Measurements from ENCODE around the gene CACNA1I. TPM values are rescaled to one million over a fixed set of nuclear protein-coding genes. Genes with fewer than 3 reads are reported as not detected.
"Not testable (repeated sequence)": the region's sequence is repeated elsewhere in the genome, so short reads cannot be mapped to it uniquely, and the experiment has no call there.

CACNA1I gene
- total RNA-seq, 1 experiment from 2014 or later = 0.03 TPM

DNA sequence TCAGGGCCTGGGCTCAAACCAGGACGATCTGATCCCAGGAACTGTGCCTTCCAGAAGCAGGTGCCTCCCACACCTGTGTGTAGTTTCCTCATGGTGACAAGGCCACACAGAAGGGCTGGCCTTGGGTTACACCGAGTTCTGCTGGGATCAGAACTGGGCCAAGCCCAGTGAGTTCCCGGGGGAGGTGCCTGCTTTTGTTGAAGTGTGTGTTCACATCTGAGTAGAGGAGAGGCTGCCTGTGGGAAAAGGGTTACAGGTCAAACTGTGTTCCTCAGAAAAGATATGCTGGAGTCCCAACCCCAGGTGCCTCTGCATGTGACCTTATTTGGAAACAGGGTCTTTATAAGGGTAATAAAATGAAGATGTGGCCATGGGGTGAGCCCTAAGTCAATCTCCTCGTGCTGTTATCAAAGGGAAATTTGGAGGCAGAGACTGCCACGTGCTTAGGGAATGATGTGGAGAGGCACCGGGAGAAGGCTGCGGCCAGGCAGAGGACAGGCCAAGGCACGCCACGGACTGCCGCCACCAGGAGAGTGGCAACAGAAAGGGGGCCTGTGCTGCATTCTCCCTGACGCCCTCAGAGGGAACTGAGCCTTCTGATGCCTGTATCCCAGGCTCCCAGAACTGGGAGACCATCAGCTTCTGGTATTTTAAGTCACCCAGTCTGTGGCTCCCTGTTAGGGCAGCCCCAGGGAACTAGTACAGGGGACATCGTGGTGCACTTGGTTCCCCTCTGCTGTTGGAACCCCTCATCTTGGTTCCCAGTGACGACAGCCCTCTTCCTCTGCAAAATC is 158.8 kb downstream of the CACNA1I start:
- H3K4me1 ChIP-seq (replicated peaks) = no peaks in the 10 kb centered on the region
- no peak overlapping the region for H3K4me3 ChIP-seq
- no peak overlapping the region for H3K27ac ChIP-seq
- no peaks in the 10 kb centered on the region for H3K36me3 ChIP-seq
- no peak for DNase-seq (ENCODE audit: low read depth in 1 of 2, low spot score in 2 of 2)
- H3K27me3 ChIP-seq (replicated peaks) = peaks cover 23% of the 10 kb centered on the region
- H3K9me3 ChIP-seq (replicated peaks) = no peaks in the 10 kb centered on the region

DNA sequence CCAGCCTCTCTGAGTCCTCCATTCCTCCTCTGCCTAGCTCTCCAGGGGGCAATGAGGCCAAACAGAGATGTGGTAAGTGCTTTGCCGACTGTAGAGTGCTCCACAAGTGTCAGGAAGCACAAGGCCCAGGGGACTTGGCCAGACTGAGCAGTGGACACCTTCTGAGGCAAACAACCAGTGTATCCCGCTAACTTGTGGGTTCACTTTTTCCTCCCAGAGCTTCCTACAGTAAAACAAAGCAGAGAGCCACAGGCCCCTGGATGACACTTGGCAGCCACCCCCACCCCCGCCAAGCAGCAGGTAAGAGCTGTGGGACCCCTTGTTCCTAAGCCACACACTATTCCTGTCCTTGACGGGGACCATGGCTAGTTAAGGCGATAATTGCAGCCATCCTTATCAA is 160.9 kb downstream of the CACNA1I start:
- no peaks in the 10 kb centered on the region for H3K4me1 ChIP-seq (replicated peaks)
- no peaks in the 10 kb centered on the region for H3K9me3 ChIP-seq (replicated peaks)
- H3K27ac ChIP-seq = no peak overlapping the region
- no peaks in the 10 kb centered on the region for H3K36me3 ChIP-seq
- no peak for DNase-seq (ENCODE audit: low read depth in 1 of 2, low spot score in 2 of 2)
- H3K4me3 ChIP-seq = no peak overlapping the region
- H3K27me3 ChIP-seq (replicated peaks) = peaks cover 29% of the 10 kb centered on the region

DNA sequence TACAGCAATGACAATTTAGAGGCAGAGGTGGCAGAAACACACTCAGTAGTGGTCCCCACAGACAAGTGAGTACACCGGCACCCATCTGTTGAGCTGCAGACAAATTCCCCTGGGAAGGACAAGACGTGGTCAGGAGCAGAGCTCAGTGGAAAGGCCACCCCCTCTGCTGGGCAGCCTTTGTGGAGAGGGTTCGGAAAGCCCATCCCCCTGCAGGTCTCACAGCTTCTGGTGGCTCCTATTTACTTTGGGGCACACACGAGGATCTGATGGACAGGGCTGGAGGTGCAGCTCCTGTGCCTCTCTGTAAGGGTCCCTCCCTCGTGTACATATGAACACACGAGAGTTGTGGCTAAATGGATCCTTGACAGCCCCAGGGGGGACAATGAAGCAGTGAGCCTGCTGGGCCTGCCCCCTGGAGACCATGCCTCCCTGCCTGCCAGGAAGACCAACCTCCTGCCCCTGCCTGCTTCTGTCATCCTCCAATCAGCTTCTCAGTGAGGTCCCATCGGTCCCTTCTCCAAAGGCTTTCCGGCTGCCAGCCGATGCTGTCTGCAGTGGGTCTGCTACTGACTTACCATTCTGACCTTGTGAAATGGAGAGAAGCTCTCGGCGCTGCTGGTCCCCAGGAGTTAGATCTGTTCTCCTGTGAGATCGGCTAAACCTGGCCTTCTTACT is 161.5 kb downstream of the CACNA1I start:
- Histone ChIP-seq H3K9me3 (replicated peaks) (no peaks in the 10 kb centered on the region), H3K4me1 (replicated peaks) (no peaks in the 10 kb centered on the region), H3K27ac (no peak overlapping the region), H3K36me3 (no peaks in the 10 kb centered on the region), H3K27me3 (replicated peaks) (peaks cover 32% of the 10 kb centered on the region), H3K4me3 (no peak overlapping the region)
- DNase-seq (ENCODE audit: low read depth in 1 of 2, low spot score in 2 of 2) = no peak

DNA sequence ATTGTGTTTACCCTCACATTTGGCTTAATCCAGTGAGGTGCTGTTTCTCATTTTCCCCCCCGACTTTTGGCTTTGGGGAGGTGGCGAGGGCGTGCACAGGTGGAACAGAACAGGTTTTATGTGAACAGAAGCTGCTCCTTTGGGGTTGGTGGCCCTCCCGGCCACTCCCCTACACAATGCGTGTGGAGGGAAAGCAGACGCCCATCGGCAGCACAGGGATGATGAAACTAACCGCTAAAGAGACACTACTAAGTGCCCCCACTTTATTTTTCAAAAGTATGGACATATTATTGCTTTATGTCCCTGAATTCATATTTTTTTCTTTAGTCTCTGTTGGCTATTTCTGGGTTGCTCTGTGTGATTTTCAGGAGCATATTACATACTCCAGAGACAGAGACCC is 162.1 kb downstream of the CACNA1I start:
- H3K36me3 ChIP-seq = no peaks in the 10 kb centered on the region

DNA sequence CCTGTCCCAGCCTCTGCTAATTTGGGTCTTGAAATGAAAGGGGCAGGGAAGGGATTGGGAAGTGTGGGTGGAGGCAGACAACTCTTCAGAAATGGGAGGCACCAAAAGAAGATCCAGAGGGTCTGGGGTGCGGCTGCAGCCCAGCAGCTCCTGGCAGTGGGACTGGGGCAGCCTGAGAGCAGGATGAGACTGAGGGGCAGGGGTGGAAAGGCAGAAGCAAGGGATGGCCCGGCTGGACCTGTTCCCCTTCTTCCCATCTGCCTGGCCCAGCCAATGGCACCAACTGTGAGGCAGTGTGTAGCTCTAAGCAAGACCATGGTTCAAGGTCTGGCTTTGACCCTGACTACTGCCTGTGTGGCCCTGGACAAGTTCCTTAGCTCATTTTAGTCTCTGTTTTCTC is 162.6 kb downstream of the CACNA1I start:
- Histone ChIP-seq H3K27me3 (replicated peaks) (peaks cover 29% of the 10 kb centered on the region), H3K36me3 (no peaks in the 10 kb centered on the region), H3K27ac (no peak overlapping the region)

More for the DNA sequence above, 162.1 kb downstream of the CACNA1I start:
- no peak overlapping the region for H3K27ac ChIP-seq
- DNase-seq (ENCODE audit: low read depth in 1 of 2, low spot score in 2 of 2) = no peak
- H3K27me3 ChIP-seq (replicated peaks) = peaks cover 29% of the 10 kb centered on the region
- no peak overlapping the region for H3K4me3 ChIP-seq
- H3K9me3 ChIP-seq (replicated peaks) = no peaks in the 10 kb centered on the region
- H3K4me1 ChIP-seq (replicated peaks) = no peaks in the 10 kb centered on the region

DNA sequence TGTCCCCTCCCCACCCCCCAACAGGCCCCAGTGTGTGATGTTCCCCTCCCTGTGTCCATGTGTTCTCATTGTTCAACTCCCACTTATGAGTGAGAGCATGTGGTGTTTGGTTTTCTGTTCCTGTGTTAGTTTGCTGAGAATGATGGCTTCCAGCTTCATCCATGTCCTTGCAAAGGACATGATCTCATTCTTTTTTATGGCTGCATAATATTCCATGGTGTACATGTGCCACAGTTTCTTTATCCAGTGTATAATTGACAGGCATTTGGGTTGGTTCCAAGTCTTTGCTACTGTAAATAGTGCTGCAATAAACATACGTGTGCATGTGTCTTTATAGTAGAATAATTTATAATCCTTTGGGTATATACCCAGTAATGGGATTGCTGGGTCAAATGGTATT is 163.5 kb downstream of the CACNA1I start:
- DNase-seq (ENCODE audit: low read depth in 1 of 2, low spot score in 2 of 2); H3K4me1 ChIP-seq (replicated peaks); H3K36me3 ChIP-seq; H3K27ac ChIP-seq; H3K4me3 ChIP-seq; H3K9me3 ChIP-seq (replicated peaks): not testable (repeated sequence)
- H3K27me3 ChIP-seq (replicated peaks) = peaks cover 29% of the 10 kb centered on the region

More for the DNA sequence above, 162.6 kb downstream of the CACNA1I start:
- DNase-seq (ENCODE audit: low read depth in 1 of 2, low spot score in 2 of 2) = no peak
- Histone ChIP-seq H3K9me3 (replicated peaks) (no peaks in the 10 kb centered on the region), H3K4me3 (no peak overlapping the region), H3K4me1 (replicated peaks) (no peaks in the 10 kb centered on the region)

DNA sequence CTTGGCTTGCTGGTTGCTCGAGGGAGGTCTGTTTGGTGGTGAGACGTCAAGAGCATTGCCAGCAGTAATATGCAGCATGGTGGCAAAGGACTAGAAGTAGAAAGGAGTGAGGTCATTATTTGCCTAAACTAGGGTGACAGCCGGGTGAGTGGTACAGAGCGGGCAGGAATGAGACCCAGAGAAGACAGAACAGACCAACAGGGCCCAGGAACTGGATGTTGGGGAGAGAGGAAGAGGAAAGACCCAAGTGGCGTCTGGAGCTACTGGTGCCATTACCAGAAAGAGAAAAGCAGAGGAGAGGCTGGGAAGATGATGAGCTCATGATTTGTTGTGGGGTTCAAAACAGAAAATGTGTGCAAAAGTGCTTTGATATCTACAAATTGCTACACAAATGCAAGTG is 164.3 kb downstream of the CACNA1I start:
- no peak overlapping the region for H3K27ac ChIP-seq
- no peaks in the 10 kb centered on the region for H3K9me3 ChIP-seq (replicated peaks)
- peaks cover 29% of the 10 kb centered on the region for H3K27me3 ChIP-seq (replicated peaks)
- no peak overlapping the region for H3K4me3 ChIP-seq
- no peaks in the 10 kb centered on the region for H3K36me3 ChIP-seq
- no peaks in the 10 kb centered on the region for H3K4me1 ChIP-seq (replicated peaks)
- no peak for DNase-seq (ENCODE audit: low read depth in 1 of 2, low spot score in 2 of 2)

DNA sequence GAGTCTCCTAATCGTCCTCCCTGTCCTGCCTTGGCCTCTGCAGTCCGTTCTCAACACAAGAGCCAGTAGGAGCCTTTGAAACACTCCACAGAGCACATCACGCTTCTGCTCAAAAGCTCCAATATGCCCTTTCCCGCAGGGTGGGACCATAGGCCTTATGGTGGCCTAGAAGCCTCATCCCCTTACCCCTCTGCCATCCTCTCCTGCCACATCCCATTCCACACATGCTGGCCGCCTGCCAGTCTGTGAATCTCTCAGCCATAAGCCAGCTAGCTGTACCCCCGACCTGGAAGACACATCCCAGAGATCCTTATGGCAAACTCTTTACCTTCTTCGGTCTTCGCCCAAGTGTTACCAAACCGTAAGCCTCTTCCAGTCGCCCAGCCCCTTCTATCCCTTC is 165.2 kb downstream of the CACNA1I start:
- no peak for DNase-seq (ENCODE audit: low read depth in 1 of 2, low spot score in 2 of 2)
- Histone ChIP-seq H3K27me3 (replicated peaks) (peaks cover 29% of the 10 kb centered on the region), H3K9me3 (replicated peaks) (no peaks in the 10 kb centered on the region), H3K27ac (no peak overlapping the region), H3K4me3 (no peak overlapping the region), H3K4me1 (replicated peaks) (no peaks in the 10 kb centered on the region), H3K36me3 (no peaks in the 10 kb centered on the region)

DNA sequence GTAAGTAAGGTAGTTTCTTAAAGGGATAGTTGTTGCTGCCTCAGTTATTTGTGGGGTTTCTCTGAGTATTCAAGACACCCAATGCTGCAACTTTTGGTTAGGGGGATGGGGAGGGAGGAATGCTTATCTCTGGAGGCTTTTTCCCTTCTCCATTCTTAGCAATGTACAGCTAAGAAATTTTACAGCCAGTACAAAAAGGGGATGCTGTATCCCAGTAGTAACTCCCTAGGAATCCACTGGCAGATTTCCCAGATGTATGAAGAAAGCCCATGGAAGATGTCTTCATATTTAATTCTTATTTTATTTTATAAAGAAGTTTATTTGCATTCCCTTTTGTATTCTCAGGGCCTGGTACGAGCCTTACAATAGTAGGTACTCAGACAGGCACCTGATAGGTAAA is 168.2 kb downstream of the CACNA1I start:
- Histone ChIP-seq H3K36me3 (no peaks in the 10 kb centered on the region), H3K9me3 (replicated peaks) (no peaks in the 10 kb centered on the region), H3K27me3 (replicated peaks) (peaks cover 29% of the 10 kb centered on the region), H3K27ac (no peak overlapping the region), H3K4me1 (replicated peaks) (no peaks in the 10 kb centered on the region), H3K4me3 (no peak overlapping the region)
- DNase-seq (ENCODE audit: low read depth in 1 of 2, low spot score in 2 of 2) = no peak

Other genes with a start within 250 kb of the CACNA1I start
- gene SYNGR1, start 220.8 kb upstream of the CACNA1I start, total RNA-seq (2014; rRNA removed; shearing (Covaris generic)) = 8.4 and 18.6 TPM in 2 replicates
- 9.7 and 33.3 TPM in 2 replicates for gene TAB1, start 171.0 kb upstream of the CACNA1I start, total RNA-seq (2014; rRNA removed; shearing (Covaris generic))
- gene MGAT3, start 113.7 kb upstream of the CACNA1I start, total RNA-seq (2014; rRNA removed; shearing (Covaris generic)) = 3.9 and 4.3 TPM in 2 replicates
- 20.9 and 22.9 TPM in 2 replicates for gene MIEF1, start 68.5 kb upstream of the CACNA1I start, total RNA-seq (2014; rRNA removed; shearing (Covaris generic))
- 225 and 281 TPM in 2 replicates for gene ATF4, start 50.2 kb upstream of the CACNA1I start, total RNA-seq (2014; rRNA removed; shearing (Covaris generic))
- 177 and 263 TPM in 2 replicates for gene RPS19BP1, start 38.0 kb upstream of the CACNA1I start, total RNA-seq (2014; rRNA removed; shearing (Covaris generic))